Left lung (tissue), 10 donors: ENCODE data around the gene DHRS3. TPM values are rescaled to one million over a fixed set of nuclear protein-coding genes. Genes with fewer than 3 reads are reported as not detected.

ENCODE experiments used
- ATAC-seq: fragments of 200-7000 bp; cut with Tn5 transposase; one replicate; pipeline ENCODE4 v1.9.1; 2020; ENCODE audit warnings: moderate library complexity
- DNase-seq, 4 donors: peaks; one replicate each; pipeline ENCODE4 v3.0.0-alpha.2; 2013 to 2020
- H3K27ac ChIP-seq, 2 donors: fragments of 200-600 bp; sonication (generic) in 1 of 2; one replicate each; pipeline versions ENCODE4 v1.5.0 to v1.8.0; 2020 to 2021
- H3K27me3 ChIP-seq, 2 donors: fragments of 200-600 bp; sonication (generic) in 1 of 2; one replicate each; pipeline versions ENCODE4 v1.5.0 to v1.8.0; 2020 to 2021
- H3K36me3 ChIP-seq, 2 donors: fragments of 200-600 bp; sonication (generic) in 1 of 2; one replicate each; pipeline versions ENCODE4 v1.5.0 to v1.8.0; 2020 to 2021
- H3K4me1 ChIP-seq, 2 donors: fragments of 200-600 bp; one replicate each; pipeline ENCODE4 v1.8.0; 2021
- H3K4me3 ChIP-seq, 2 donors: fragments of 200-600 bp; sonication (generic) in 1 of 2; one replicate each; pipeline versions ENCODE4 v1.5.0 to v1.8.0; 2020 to 2021; ENCODE audit warnings: mild to moderate bottlenecking in 1 of 2
- H3K9me3 ChIP-seq, 2 donors: fragments of 200-600 bp; sonication (generic) in 1 of 2; one replicate each; pipeline versions ENCODE4 v1.5.0 to v1.8.0; 2020 to 2021
- CTCF ChIP-seq, 2 donors: fragments of 200-600 bp; sonication (generic) in 1 of 2; IDR thresholded peaks; one replicate each; pipeline versions ENCODE4 v1.5.0 to v1.8.0; 2021; ENCODE audit warnings: antibody characterized with exemption in 2 of 2
- intact Hi-C, 2 donors: fragments of 100-400 bp; cut with DNase I; formaldehyde crosslinking; loops; one replicate each; pipeline versions ENCODE4 v1.11.2 to v1.14.2; 2022
- polyA plus RNA-seq, 6 donors: library from polyadenylated mRNA; unstranded; fragments of 120-200 nt; gene quantifications; one replicate each; pipeline ENCODE4 v1.2.1, GENCODE V29; 2013; ENCODE audit not compliant: insufficient read length in 6 of 6
- total RNA-seq, 2 donors: library from RNA; stranded (reverse); fragmentation: NEBNext Ultra II Directional; extraction: Animal tissue kit (Norgen Biotek cat#: 25700); gene quantifications; one replicate each; pipeline ENCODE4 v1.2.1, GENCODE V29; 2021
- donor health status: DM: no; HTN: yes; CAD: no.
- donor health status: DM: no; HTN: no; CAD: no.

Gene DHRS3
- total and polyA plus RNA-seq, 8 donors, result 37.3 to 120 (median 43.7) TPM

- Histone ChIP-seq H3K27ac (no peak overlapping the region), H3K36me3 (no peaks in the 10 kb centered on the region), H3K9me3 (no peaks in the 10 kb centered on the region), H3K27me3 (no peaks in the 10 kb centered on the region), H3K4me3 (no peak overlapping the region), H3K4me1 (peaks cover 0 to 3% of the 10 kb centered on the region in 2 donors)
- ATAC-seq (no peak), DNase-seq (no peak)
- TF ChIP-seq CTCF (IDR thresholded peaks at IDR 0.05), result no peak
- intact Hi-C loops, result no loop called here
Measured at GRCh38 chr1:12587981-12588640, 29.9 kb downstream of the DHRS3 start.

GRCh38 chr1:12585951-12586942 is 31.8 kb downstream of the DHRS3 start:
- intact Hi-C loops, result no loop called here
- Histone ChIP-seq H3K27me3 (no peaks in the 10 kb centered on the region), H3K27ac (no peak overlapping the region), H3K36me3 (no peaks in the 10 kb centered on the region), H3K4me1 (peaks cover 0 to 3% of the 10 kb centered on the region in 2 donors), H3K9me3 (no peaks in the 10 kb centered on the region), H3K4me3 (no peak overlapping the region)
- DNase-seq (no peak), ATAC-seq (no peak)
- TF ChIP-seq CTCF (IDR thresholded peaks at IDR 0.05), result no peak

GRCh38 chr1:12585536-12585935 is 32.5 kb downstream of the DHRS3 start:
- H3K36me3 ChIP-seq, result no peaks in the 10 kb centered on the region
- no peak for TF ChIP-seq CTCF (IDR thresholded peaks at IDR 0.05)
- H3K9me3 ChIP-seq, result no peaks in the 10 kb centered on the region
- intact Hi-C loops, result no loop called here
- DNase-seq (no peak), ATAC-seq (no peak)
- no peak overlapping the region for H3K27ac ChIP-seq
- H3K4me3 ChIP-seq, result no peak overlapping the region
- H3K27me3 ChIP-seq, result no peaks in the 10 kb centered on the region
- no peaks in the 10 kb centered on the region for H3K4me1 ChIP-seq

GRCh38 chr1:12584900-12585525 is 33.0 kb downstream of the DHRS3 start:
- Histone ChIP-seq H3K4me1 (no peaks in the 10 kb centered on the region), H3K9me3 (no peaks in the 10 kb centered on the region), H3K4me3 (no peak overlapping the region), H3K27me3 (no peaks in the 10 kb centered on the region), H3K27ac (no peak overlapping the region), H3K36me3 (peaks cover 0 to 4% of the 10 kb centered on the region in 2 donors)
- intact Hi-C loops, result no loop called here
- ATAC-seq, result no peak
- no peak for DNase-seq
- no peak for TF ChIP-seq CTCF (IDR thresholded peaks at IDR 0.05)

GRCh38 chr1:12583484-12583883 is 34.5 kb downstream of the DHRS3 start:
- no peak overlapping the region for H3K27ac ChIP-seq
- no peak for TF ChIP-seq CTCF (IDR thresholded peaks at IDR 0.05)
- H3K36me3 ChIP-seq, result peaks cover 0 to 20% of the 10 kb centered on the region in 2 donors
- H3K27me3 ChIP-seq, result no peaks in the 10 kb centered on the region
- H3K4me1 ChIP-seq, result no peaks in the 10 kb centered on the region
- H3K4me3 ChIP-seq, result no peak overlapping the region
- DNase-seq (no peak), ATAC-seq (no peak)
- no peaks in the 10 kb centered on the region for H3K9me3 ChIP-seq
- intact Hi-C loops, result no loop called here
